Adrenal gland (tissue), 12 donors: ENCODE results near the gene GATAD2A. TPM values are rescaled to one million over a fixed set of nuclear protein-coding genes. Genes with fewer than 3 reads are reported as not detected.

ENCODE experiments used
- DNase-seq, 7 donors: peaks; one replicate each; pipeline ENCODE4 v3.0.0-alpha.2; 2019 to 2020
- H3K27ac ChIP-seq, 5 donors: fragments of 200-600 bp; sonication (generic) in 4 of 5; 1 replicate in 3 of 5; 2 replicates in 2 of 5; pipeline versions ENCODE4 v1.5.1 to v1.8.0; 2016 to 2020; ENCODE audit warnings: mild to moderate bottlenecking in 1 of 5
- H3K27me3 ChIP-seq: fragments of 200-600 bp; 2 replicates; pipeline ENCODE4 v1.8.0; 2021
- H3K36me3 ChIP-seq, 2 donors: fragments of 200-600 bp; replicated peaks in 1 of 2; 1 replicate in 1 of 2; 2 replicates in 1 of 2; pipeline versions ENCODE4 v1.5.1 to v1.8.0; 2018 to 2022
- H3K4me1 ChIP-seq, 2 donors: fragments of 200-600 bp; replicated peaks in 1 of 2; 1 replicate in 1 of 2; 2 replicates in 1 of 2; pipeline versions ENCODE4 v1.5.1 to v1.8.0; 2018 to 2021
- H3K4me3 ChIP-seq, 4 donors: fragments of 200-600 bp; sonication (generic) in 3 of 4; one replicate each; pipeline ENCODE4 v1.5.1; 2016 to 2018
- H3K9me3 ChIP-seq, 3 donors: fragments of 200-600 bp; sonication (generic) in 1 of 3; replicated peaks in 1 of 3; 1 replicate in 2 of 3; 2 replicates in 1 of 3; pipeline versions ENCODE4 v1.5.1 to v1.8.0; 2016 to 2021
- CTCF ChIP-seq, 6 experiments: fragments of 450-650 bp in 4 of 6; fragments of 200-600 bp in 2 of 6; sonication (generic) in 1 of 6; IDR thresholded peaks; 1 replicate in 5 of 6; 2 replicates in 1 of 6; pipeline versions ENCODE4 v1.5.1 to v1.8.0; 2016 to 2021; ENCODE audit warnings: antibody characterized with exemption in 6 of 6, mild to moderate bottlenecking in 2 of 6, moderate library complexity in 1 of 6
- POLR2A ChIP-seq, 2 donors: fragments of 450-650 bp; IDR thresholded peaks; one replicate each; pipeline ENCODE4 v1.6.1; 2017; ENCODE audit warnings: antibody characterized with exemption in 2 of 2, mild to moderate bottlenecking in 2 of 2, moderate library complexity in 1 of 2
- WGBS, 4 donors: extraction: QIAGEN DNeasy Blood & Tissue Kit in 2 of 4; methylation state at CpG; one replicate each; pipeline versions ENCODE4 v1.1.5 to v1.1.7; 2013 to 2017; 5-methylcytosine and 5-hydroxymethylcytosine counted together
- intact Hi-C, 2 donors: fragments of 100-400 bp; cut with DNase I; formaldehyde crosslinking; loops; one replicate each; pipeline versions ENCODE4 v1.14.1 to v1.15.0; 2022 to 2023
- polyA plus RNA-seq, 3 donors: library from polyadenylated mRNA; stranded (reverse); fragments of 200-250 nt in 2 of 3; fragments of 350-450 nt in 1 of 3; fragmentation: Illumina TruSeq in 1 of 3; extraction: RNeasy Lipid Tissue Mini Kit (QIAGEN cat#74804) in 1 of 3; gene quantifications; one replicate each; pipeline ENCODE4 v1.2.3, GENCODE V29; 2013 to 2014
- total RNA-seq, 9 donors: library from RNA; depleted of rRNA in 4 of 9; stranded (reverse); fragments of >200 nt in 4 of 9; fragments of 120-200 nt in 1 of 9; fragmentation: NEBNext Ultra II Directional in 1 of 9; extraction: Animal tissue kit (Norgen Biotek cat#: 25700) in 1 of 9; gene quantifications; one replicate each; pipeline versions ENCODE4 v1.1.0 to v1.2.4, GENCODE V29; 2013 to 2023
- donor health status: healthy with polysubstance abuse.
- donor health status: Bipolar disorder and iron deficiency.
- donor health status: DM: yes; HTN: yes; CAD: no.
- donor health status: DM: no; HTN: no; CAD: no.
- donor health status: DM: no; HTN: no; CAD: no.
- donor health status: DM: yes; HTN: yes; CAD: no.

Gene GATAD2A
- total and polyA plus RNA-seq, 12 donors, result 17.0 to 125 (median 61.9) TPM

- Histone ChIP-seq H3K36me3 (no peaks in the 10 kb centered on the region), H3K27ac (no peak overlapping the region), H3K4me1 (peaks cover 8 to 21% of the 10 kb centered on the region in 2 donors), H3K9me3 (no peaks in the 10 kb centered on the region), H3K4me3 (peak overlapping the region in 1 of 4 donors; percentile 16), H3K27me3 (no peaks in the 10 kb centered on the region)
- peak; percentile 69 to 89 (median 81) for DNase-seq
- WGBS, 4 donors, result 11 to 26% (median 16%) methylated on average over 17 to 46 of the region's 46 CpGs
- TF ChIP-seq CTCF (IDR thresholded peaks at IDR 0.05) (no peak), POLR2A (IDR thresholded peaks at IDR 0.05) (no peak)
- intact Hi-C loops, result no loop called here
Measured at GRCh38 chr19:19514215-19514657, 108.8 kb downstream of the GATAD2A start.

GRCh38 chr19:19514881-19515641, 109.6 kb downstream of the GATAD2A start, which contains the start of gene TSSK6:
TSS of gene TSSK6 (minus strand) at chr19:19515548. CDS start at chr19:19515427, 121 bp downstream.
- no peaks in the 10 kb centered on the region for H3K9me3 ChIP-seq
- no peaks in the 10 kb centered on the region for H3K36me3 ChIP-seq
- no peaks in the 10 kb centered on the region for H3K27me3 ChIP-seq
- H3K4me3 ChIP-seq, result peak within 1 kb of the TSS; percentile 43 to 92 (median 80)
- H3K4me1 ChIP-seq, result peaks cover 8 to 21% of the 10 kb centered on the region in 2 donors
- WGBS, 4 donors, result 75 to 88% (median 83%) methylated on average over 30 to 74 of the region's 74 CpGs
- TF ChIP-seq CTCF (IDR thresholded peaks at IDR 0.05), result no peak
- TF ChIP-seq POLR2A (IDR thresholded peaks at IDR 0.05), result no peak
- H3K27ac ChIP-seq, result peak within 1 kb of the TSS; percentile 48 to 86 (median 75)
- intact Hi-C loops, result no loop called here
- DNase-seq, result peak in 1 of 7 donors; percentile 49

GRCh38 chr19:19515642-19516519, 110.4 kb downstream of the GATAD2A start, which contains the start of gene NDUFA13:
TSS of gene NDUFA13 (plus strand) at chr19:19516225. CDS start at chr19:19516239, 14 bp downstream.
- peak in 2 of 6 experiments; percentile 6 to 18 for TF ChIP-seq CTCF (IDR thresholded peaks at IDR 0.05)
- TF ChIP-seq POLR2A (IDR thresholded peaks at IDR 0.05), result peak in 1 of 2 donors; percentile 57
- H3K4me1 ChIP-seq, result peaks cover 8 to 21% of the 10 kb centered on the region in 2 donors
- no peaks in the 10 kb centered on the region for H3K9me3 ChIP-seq
- WGBS, 4 donors, result 3 to 7% (median 6%) methylated on average over 17 to 61 of the region's 61 CpGs
- intact Hi-C loops, result no loop called here
- peak; percentile 90 to 98 (median 93) for DNase-seq
- peak within 1 kb of the TSS; percentile 43 to 92 (median 80) for H3K4me3 ChIP-seq
- H3K27ac ChIP-seq, result peak within 1 kb of the TSS; percentile 48 to 86 (median 75)
- no peaks in the 10 kb centered on the region for H3K27me3 ChIP-seq
- no peaks in the 10 kb centered on the region for H3K36me3 ChIP-seq

DNA sequence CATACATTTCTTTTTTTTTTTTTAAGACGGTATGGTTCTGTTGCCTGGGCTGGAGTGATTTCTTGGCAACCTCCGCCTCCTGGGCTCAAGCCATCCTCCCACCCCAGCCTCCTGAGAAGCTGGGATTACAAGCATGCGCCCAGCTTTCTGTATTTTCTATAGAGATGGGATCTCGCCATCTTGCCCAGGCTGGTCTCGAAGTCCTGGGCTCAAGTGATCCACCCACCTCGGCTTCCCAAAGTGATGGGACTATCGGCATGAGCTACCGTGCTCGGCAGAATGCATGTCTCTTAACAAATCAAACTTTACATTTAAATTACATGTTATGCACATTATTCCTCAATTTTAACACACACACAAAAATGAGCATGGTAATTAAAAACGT, 111.8 kb downstream of the GATAD2A start:
- no peaks in the 10 kb centered on the region for H3K27me3 ChIP-seq
- DNase-seq, result no peak
- no peaks in the 10 kb centered on the region for H3K36me3 ChIP-seq
- no peak overlapping the region for H3K27ac ChIP-seq
- intact Hi-C loops, result no loop called here
- H3K4me1 ChIP-seq, result peaks cover 8 to 21% of the 10 kb centered on the region in 2 donors
- 81 to 93% (median 86%) methylated on average over 10 of the region's 10 CpGs for WGBS, 4 donors
- no peaks in the 10 kb centered on the region for H3K9me3 ChIP-seq
- TF ChIP-seq POLR2A (IDR thresholded peaks at IDR 0.05), result no peak
- TF ChIP-seq CTCF (IDR thresholded peaks at IDR 0.05), result no peak
- peak overlapping the region in 1 of 4 donors; percentile 74 for H3K4me3 ChIP-seq
